Measurements from ENCODE around the gene SPATA4.

The SPATA4 gene

GRCh38 chr4:176185051-176185450 lies 10.3 kb downstream of the SPATA4 start:
- TF ChIP-seq GABPA (IDR thresholded peaks at IDR 0.05; ENCODE audit: low read depth) (no peak), CTCF (IDR thresholded peaks at IDR 0.05; ENCODE audit: insufficient read depth, low read length) (no peak), REST (IDR thresholded peaks at IDR 0.05; ENCODE audit: insufficient replicate concordance, low read depth) (no peak), POLR2AphosphoS5 (IDR thresholded peaks at IDR 0.05; ENCODE audit: low read depth) (no peak), SPI1 (IDR thresholded peaks at IDR 0.05; ENCODE audit: borderline replicate concordance, low read depth) (no peak)
- Histone ChIP-seq H3K27ac (replicated peaks) (no peak overlapping the region), H3K4me3 (replicated peaks; ENCODE audit: insufficient read depth, low read length) (no peak overlapping the region), H3K27me3 (ENCODE audit: insufficient read depth, poor library complexity, severe bottlenecking) (no peaks in the 10 kb centered on the region)
- no peak for DNase-seq (ENCODE audit: low read depth in 1 of 2, low spot score in 1 of 2)

GRCh38 chr4:176163041-176163440 lies 32.3 kb downstream of the SPATA4 start:
- Histone ChIP-seq H3K27ac (replicated peaks) (no peak overlapping the region), H3K27me3 (ENCODE audit: insufficient read depth, poor library complexity, severe bottlenecking) (no peaks in the 10 kb centered on the region), H3K4me3 (replicated peaks; ENCODE audit: insufficient read depth, low read length) (no peak overlapping the region)
- TF ChIP-seq CTCF (IDR thresholded peaks at IDR 0.05; ENCODE audit: insufficient read depth, low read length) (no peak), POLR2AphosphoS5 (IDR thresholded peaks at IDR 0.05; ENCODE audit: low read depth) (no peak), SPI1 (IDR thresholded peaks at IDR 0.05; ENCODE audit: borderline replicate concordance, low read depth) (no peak), GABPA (IDR thresholded peaks at IDR 0.05; ENCODE audit: low read depth) (no peak), REST (IDR thresholded peaks at IDR 0.05; ENCODE audit: insufficient replicate concordance, low read depth) (no peak)
- no peak for DNase-seq (ENCODE audit: low read depth in 1 of 2, low spot score in 1 of 2)

- Histone ChIP-seq H3K4me3 (replicated peaks; ENCODE audit: insufficient read depth, low read length) (no peak overlapping the region), H3K27ac (replicated peaks) (no peak overlapping the region), H3K27me3 (ENCODE audit: insufficient read depth, poor library complexity, severe bottlenecking) (no peaks in the 10 kb centered on the region)
- TF ChIP-seq SPI1 (IDR thresholded peaks at IDR 0.05; ENCODE audit: borderline replicate concordance, low read depth) (no peak), CTCF (IDR thresholded peaks at IDR 0.05; ENCODE audit: insufficient read depth, low read length) (no peak), GABPA (IDR thresholded peaks at IDR 0.05; ENCODE audit: low read depth) (no peak), REST (IDR thresholded peaks at IDR 0.05; ENCODE audit: insufficient replicate concordance, low read depth) (no peak), POLR2AphosphoS5 (IDR thresholded peaks at IDR 0.05; ENCODE audit: low read depth) (no peak)
- DNase-seq (ENCODE audit: low read depth in 1 of 2, low spot score in 1 of 2) = no peak
Observed at GRCh38 chr4:176156656-176157055, 38.7 kb downstream of the SPATA4 start.

Measured in HL-60 (cell line).